HL-60 (cell line): ENCODE measurements around the gene ENOX1.

Source experiments
- DNase-seq, 2 experiments: peaks; one replicate each; pipeline ENCODE4 v3.0.0-alpha.2; 2010 to 2020; ENCODE audit warnings: low read depth in 1 of 2, low spot score in 1 of 2
- H3K27ac ChIP-seq: fragments of 250-450 bp; sonication (Bioruptor Pico); replicated peaks from 2 replicates; pipeline ENCODE4 v1.5.1; 2020; ENCODE audit warnings: mild to moderate bottlenecking, moderate library complexity
- H3K27me3 ChIP-seq: fragments of 250-450 bp; sonication (Bioruptor Pico); 2 replicates; pipeline ENCODE4 v1.5.1; 2021; ENCODE audit warnings: mild to moderate bottlenecking, moderate library complexity; ENCODE audit not compliant: insufficient read depth, poor library complexity, severe bottlenecking
- H3K4me3 ChIP-seq: replicated peaks from 2 replicates; pipeline ENCODE4 v1.5.1; 2011; ENCODE audit warnings: mild to moderate bottlenecking, control low read depth, low read length; ENCODE audit not compliant: insufficient read depth
- GABPA ChIP-seq: IDR thresholded peaks from 2 replicates; pipeline ENCODE4 v1.6.1; 2012; ENCODE audit warnings: low read depth
- POLR2AphosphoS5 ChIP-seq: IDR thresholded peaks from 2 replicates; pipeline ENCODE4 v1.6.1; 2012; ENCODE audit warnings: low read depth
- SPI1 ChIP-seq: IDR thresholded peaks from 2 replicates; pipeline ENCODE4 v1.6.1; 2012; ENCODE audit warnings: low read depth, mild to moderate bottlenecking, borderline replicate concordance
- TF ChIP-seq, protein P1 (sequence below): IDR thresholded peaks from 2 replicates; pipeline ENCODE4 v1.6.1; 2012; ENCODE audit warnings: low read depth; ENCODE audit not compliant: insufficient replicate concordance
- TF ChIP-seq, protein P2 (sequence below): IDR thresholded peaks from one replicate; pipeline ENCODE4 v1.5.1; 2011; ENCODE audit warnings: low read length, control low read depth, inconsistent platforms; ENCODE audit not compliant: insufficient read depth

Gene ENOX1

DNA sequence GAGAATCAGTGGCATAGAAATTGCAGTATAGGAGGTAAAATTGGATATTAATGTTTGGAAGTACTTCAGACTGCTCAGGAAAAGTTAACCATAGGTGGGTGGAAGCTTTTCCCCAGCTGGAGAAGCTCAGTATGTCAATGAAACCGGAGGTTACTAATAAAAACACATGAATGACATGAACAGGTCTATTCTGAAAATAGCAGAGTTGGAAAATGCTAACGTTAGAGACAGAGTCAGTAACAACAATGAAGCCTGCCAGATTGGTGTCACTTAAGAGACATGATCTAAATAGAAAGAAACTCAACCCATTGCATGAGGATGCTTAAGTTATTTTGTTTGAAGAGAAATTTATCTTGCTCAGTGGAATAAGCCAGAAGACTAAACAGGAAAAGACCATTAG, 398.9 kb downstream of the ENOX1 start:
- no peak overlapping the region for H3K27ac ChIP-seq
- no peak overlapping the region for H3K4me3 ChIP-seq
- DNase-seq, result no peak
- TF ChIP-seq, protein P1, sequence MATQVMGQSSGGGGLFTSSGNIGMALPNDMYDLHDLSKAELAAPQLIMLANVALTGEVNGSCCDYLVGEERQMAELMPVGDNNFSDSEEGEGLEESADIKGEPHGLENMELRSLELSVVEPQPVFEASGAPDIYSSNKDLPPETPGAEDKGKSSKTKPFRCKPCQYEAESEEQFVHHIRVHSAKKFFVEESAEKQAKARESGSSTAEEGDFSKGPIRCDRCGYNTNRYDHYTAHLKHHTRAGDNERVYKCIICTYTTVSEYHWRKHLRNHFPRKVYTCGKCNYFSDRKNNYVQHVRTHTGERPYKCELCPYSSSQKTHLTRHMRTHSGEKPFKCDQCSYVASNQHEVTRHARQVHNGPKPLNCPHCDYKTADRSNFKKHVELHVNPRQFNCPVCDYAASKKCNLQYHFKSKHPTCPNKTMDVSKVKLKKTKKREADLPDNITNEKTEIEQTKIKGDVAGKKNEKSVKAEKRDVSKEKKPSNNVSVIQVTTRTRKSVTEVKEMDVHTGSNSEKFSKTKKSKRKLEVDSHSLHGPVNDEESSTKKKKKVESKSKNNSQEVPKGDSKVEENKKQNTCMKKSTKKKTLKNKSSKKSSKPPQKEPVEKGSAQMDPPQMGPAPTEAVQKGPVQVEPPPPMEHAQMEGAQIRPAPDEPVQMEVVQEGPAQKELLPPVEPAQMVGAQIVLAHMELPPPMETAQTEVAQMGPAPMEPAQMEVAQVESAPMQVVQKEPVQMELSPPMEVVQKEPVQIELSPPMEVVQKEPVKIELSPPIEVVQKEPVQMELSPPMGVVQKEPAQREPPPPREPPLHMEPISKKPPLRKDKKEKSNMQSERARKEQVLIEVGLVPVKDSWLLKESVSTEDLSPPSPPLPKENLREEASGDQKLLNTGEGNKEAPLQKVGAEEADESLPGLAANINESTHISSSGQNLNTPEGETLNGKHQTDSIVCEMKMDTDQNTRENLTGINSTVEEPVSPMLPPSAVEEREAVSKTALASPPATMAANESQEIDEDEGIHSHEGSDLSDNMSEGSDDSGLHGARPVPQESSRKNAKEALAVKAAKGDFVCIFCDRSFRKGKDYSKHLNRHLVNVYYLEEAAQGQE, result no peak
- TF ChIP-seq SPI1, result no peak
- TF ChIP-seq GABPA, result no peak
- TF ChIP-seq, protein P2, sequence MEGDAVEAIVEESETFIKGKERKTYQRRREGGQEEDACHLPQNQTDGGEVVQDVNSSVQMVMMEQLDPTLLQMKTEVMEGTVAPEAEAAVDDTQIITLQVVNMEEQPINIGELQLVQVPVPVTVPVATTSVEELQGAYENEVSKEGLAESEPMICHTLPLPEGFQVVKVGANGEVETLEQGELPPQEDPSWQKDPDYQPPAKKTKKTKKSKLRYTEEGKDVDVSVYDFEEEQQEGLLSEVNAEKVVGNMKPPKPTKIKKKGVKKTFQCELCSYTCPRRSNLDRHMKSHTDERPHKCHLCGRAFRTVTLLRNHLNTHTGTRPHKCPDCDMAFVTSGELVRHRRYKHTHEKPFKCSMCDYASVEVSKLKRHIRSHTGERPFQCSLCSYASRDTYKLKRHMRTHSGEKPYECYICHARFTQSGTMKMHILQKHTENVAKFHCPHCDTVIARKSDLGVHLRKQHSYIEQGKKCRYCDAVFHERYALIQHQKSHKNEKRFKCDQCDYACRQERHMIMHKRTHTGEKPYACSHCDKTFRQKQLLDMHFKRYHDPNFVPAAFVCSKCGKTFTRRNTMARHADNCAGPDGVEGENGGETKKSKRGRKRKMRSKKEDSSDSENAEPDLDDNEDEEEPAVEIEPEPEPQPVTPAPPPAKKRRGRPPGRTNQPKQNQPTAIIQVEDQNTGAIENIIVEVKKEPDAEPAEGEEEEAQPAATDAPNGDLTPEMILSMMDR, result no peak
- TF ChIP-seq POLR2AphosphoS5, result no peak
- H3K27me3 ChIP-seq, result peaks cover 9% of the 10 kb centered on the region

DNA sequence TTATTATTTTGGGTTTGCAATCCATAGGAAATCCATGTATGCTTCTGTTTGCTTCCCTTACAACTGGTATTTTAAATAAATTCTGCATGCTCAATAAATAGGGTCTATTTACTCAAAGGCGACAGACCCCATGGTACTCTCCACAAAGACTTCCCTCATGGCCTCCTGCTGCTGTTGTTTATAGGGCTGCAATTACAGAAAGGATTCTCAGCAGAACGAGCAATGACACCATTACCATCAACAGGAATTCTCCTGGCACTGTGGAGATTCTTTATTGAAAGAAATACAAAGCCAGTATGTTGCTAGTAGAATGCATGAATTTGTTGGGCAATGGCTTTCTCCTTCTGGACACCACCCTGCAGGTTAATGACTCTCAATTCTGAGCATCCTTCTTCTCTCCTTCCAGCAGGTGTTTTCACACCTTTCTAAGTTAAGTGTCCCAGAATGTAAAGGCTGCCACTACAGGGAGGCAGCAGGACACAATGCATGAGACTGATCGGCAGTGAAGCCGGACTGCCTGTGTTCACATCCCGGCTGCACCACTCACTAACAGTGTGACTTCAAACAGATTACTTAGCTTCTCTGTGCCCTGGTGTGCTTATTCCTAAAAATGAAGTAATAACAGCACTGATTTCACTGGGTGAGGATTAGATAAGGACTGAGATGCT, 403.1 kb downstream of the ENOX1 start:
- TF ChIP-seq, protein P2, result no peak
- TF ChIP-seq GABPA, result no peak
- TF ChIP-seq, protein P1, result no peak
- no peak for TF ChIP-seq POLR2AphosphoS5
- no peak for TF ChIP-seq SPI1
- Histone ChIP-seq H3K4me3 (no peak overlapping the region), H3K27me3 (no peaks in the 10 kb centered on the region), H3K27ac (no peak overlapping the region)
- no peak for DNase-seq

DNA sequence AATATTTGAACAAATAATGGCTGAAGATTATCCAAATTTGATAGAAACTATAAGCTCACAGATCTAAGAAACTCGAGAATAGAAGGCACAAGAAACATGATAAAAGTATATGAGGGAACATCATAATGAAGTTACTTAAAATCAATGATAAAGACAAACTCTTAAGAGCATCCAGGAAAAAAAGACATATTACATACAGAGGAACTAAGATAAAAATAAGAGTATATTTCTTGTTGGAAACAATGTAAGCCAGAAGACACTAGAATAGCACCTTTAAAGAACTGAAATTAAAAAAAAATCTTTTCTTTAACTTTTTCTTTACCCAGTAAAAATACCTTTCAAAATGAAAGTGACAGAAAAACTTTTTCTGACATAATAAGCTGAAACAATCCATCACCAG, 407.0 kb downstream of the ENOX1 start:
- no peak overlapping the region for H3K27ac ChIP-seq
- TF ChIP-seq, protein P1, result no peak
- TF ChIP-seq GABPA, result no peak
- no peak for TF ChIP-seq POLR2AphosphoS5
- TF ChIP-seq, protein P2, result no peak
- TF ChIP-seq SPI1, result no peak

More for the DNA sequence above, 407.0 kb downstream of the ENOX1 start:
- DNase-seq, result no peak
- no peaks in the 10 kb centered on the region for H3K27me3 ChIP-seq
- no peak overlapping the region for H3K4me3 ChIP-seq
